Panc1 (cell line): ENCODE measurements around the gene HINT2. TPM values are rescaled to one million over a fixed set of nuclear protein-coding genes. Genes with fewer than 3 reads are reported as not detected.

ENCODE experiments used
- ATAC-seq: fragments of 200-7000 bp; cut with Tn5 transposase; 2 replicates; pipeline ENCODE4 v1.9.1; 2020; ENCODE audit warnings: mild to moderate bottlenecking, moderate library complexity
- BruUV-seq: library from RNA; stranded (reverse); fragments of 400-500 nt; replicated peaks from 2 replicates; lab custom pipeline; 2021; lab: Mats Ljungman, UMichigan
- CTCF ChIA-PET: fragments of 300-600 bp; sonication (Branson Sonifier 250); formaldehyde crosslinking; loops from one replicate; lab custom pipeline; 2022; ENCODE audit warnings: antibody characterized with exemption; lab: Charles Lee
- POLR2A ChIA-PET: fragments of 300-600 bp; sonication (Branson Sonifier 250); formaldehyde crosslinking; loops from one replicate; lab custom pipeline; 2022; ENCODE audit warnings: antibody characterized with exemption; lab: Charles Lee
- DNase-seq: peaks from one replicate; pipeline ENCODE4 v3.0.0-alpha.2; 2010; ENCODE audit warnings: low read depth, low spot score
- H3K27ac ChIP-seq: 2 replicates; pipeline ENCODE4 v1.5.1; 2011; ENCODE audit warnings: mild to moderate bottlenecking, low read length, inconsistent platforms
- H3K27me3 ChIP-seq: fragments of 200-500 bp; sonication (Bioruptor generic); 2 replicates; pipeline ENCODE4 v1.6.0; 2014; ENCODE audit warnings: low read length, inconsistent platforms; ENCODE audit not compliant: control insufficient read depth, insufficient read depth
- H3K36me3 ChIP-seq: fragments of 200-500 bp; sonication (Bioruptor generic); 2 replicates; pipeline ENCODE4 v1.5.1; 2014; ENCODE audit warnings: inconsistent platforms, mild to moderate bottlenecking, low read length, moderate library complexity; ENCODE audit not compliant: control insufficient read depth, insufficient read depth
- H3K4me1 ChIP-seq: 2 replicates; pipeline ENCODE4 v1.5.1; 2011; ENCODE audit warnings: inconsistent platforms, mild to moderate bottlenecking, low read length, moderate library complexity; ENCODE audit not compliant: control insufficient read depth, insufficient read depth
- H3K4me3 ChIP-seq, 2 experiments: 2 replicates each; pipeline ENCODE4 v1.5.1; 2011 to 2012; ENCODE audit warnings: low read depth in 2 of 2, low read length in 2 of 2, mild to moderate bottlenecking in 2 of 2, inconsistent platforms in 1 of 2, moderate library complexity in 1 of 2
- H3K9me3 ChIP-seq: fragments of 200-500 bp; sonication (Bioruptor generic); 2 replicates; pipeline ENCODE4 v1.5.1; 2014; ENCODE audit warnings: low read depth, mild to moderate bottlenecking, inconsistent platforms, low read length, moderate library complexity; ENCODE audit not compliant: control insufficient read depth, insufficient read depth
- POLR2AphosphoS5 ChIP-seq: IDR thresholded peaks from 2 replicates; pipeline ENCODE4 v1.6.1; 2012; ENCODE audit warnings: mild to moderate bottlenecking, low read depth, low read length, moderate library complexity
- SIN3A ChIP-seq: IDR thresholded peaks from 2 replicates; pipeline ENCODE4 v1.6.1; 2012; ENCODE audit warnings: low read depth, mild to moderate bottlenecking, low read length, moderate library complexity, borderline replicate concordance; ENCODE audit not compliant: insufficient read depth
- TCF7L2 ChIP-seq: IDR thresholded peaks from 2 replicates; pipeline ENCODE4 v1.6.1; 2011; ENCODE audit warnings: mild to moderate bottlenecking, low read depth, low read length, inconsistent platforms
- in situ Hi-C: cut with HindIII; loops from 2 replicates; pipeline ENCODE4 v1.10.0; 2016; ENCODE audit warnings: low sequenced_read_pairs, low pct_unique_long_range_greater_than_20kb
- intact Hi-C: fragments of 100-400 bp; cut with micrococcal nuclease; formaldehyde crosslinking; loops from one replicate; pipeline ENCODE4 v1.10.0; 2022; ENCODE audit not compliant: unreplicated experiment
- total RNA-seq: library from RNA; stranded (reverse); gene quantifications from one replicate; pipeline ENCODE4 v1.2.1, GENCODE V29; 2021; ENCODE audit not compliant: unreplicated experiment
- TF ChIP-seq, protein P1 (sequence below): fragments of 450-650 bp; IDR thresholded peaks from 2 replicates; pipeline ENCODE4 v1.5.1; 2017; ENCODE audit warnings: mild to moderate bottlenecking
- TF ChIP-seq, protein P2 (sequence below), 2 experiments: IDR thresholded peaks; 2 replicates each; pipeline ENCODE4 v1.6.1; 2011 to 2012; ENCODE audit warnings: low read depth in 2 of 2, control low read depth in 1 of 2, low read length in 1 of 2, mild to moderate bottlenecking in 1 of 2, moderate library complexity in 1 of 2; ENCODE audit not compliant: insufficient read depth in 1 of 2

The HINT2 gene
- total RNA-seq, 1 experiment from 2014 or later: 75.6 TPM

DNA sequence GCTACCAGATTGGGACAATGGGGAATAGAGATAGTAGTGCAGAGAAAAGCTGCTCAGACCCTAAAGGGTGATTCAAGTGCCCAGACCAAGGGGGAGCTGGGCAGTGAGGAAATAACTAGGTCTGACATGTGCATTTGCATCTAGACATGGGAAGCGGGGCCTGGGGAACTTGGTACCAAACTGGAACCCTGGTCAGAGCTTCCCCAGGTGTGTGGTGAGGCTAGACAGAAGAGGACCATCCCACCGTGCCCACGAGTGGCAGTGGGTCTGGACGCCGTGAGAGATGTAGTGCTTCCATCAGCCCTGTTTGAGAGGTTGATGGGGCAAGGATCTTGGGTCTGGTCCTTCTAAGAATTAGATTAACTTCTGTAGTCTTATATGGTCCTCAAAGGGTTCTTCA, 21.8 kb upstream of the HINT2 start:
- no peak for DNase-seq
- H3K36me3 ChIP-seq: no peaks in the 10 kb centered on the region
- H3K4me3 ChIP-seq: no peak overlapping the region
- no peaks in the 10 kb centered on the region for H3K27me3 ChIP-seq
- ChIA-PET CTCF (no interaction called here), POLR2A (no interaction called here)
- no peaks in the 10 kb centered on the region for H3K4me1 ChIP-seq
- TF ChIP-seq TCF7L2 (no peak), POLR2AphosphoS5 (no peak), SIN3A (no peak)
- TF ChIP-seq, protein P1, sequence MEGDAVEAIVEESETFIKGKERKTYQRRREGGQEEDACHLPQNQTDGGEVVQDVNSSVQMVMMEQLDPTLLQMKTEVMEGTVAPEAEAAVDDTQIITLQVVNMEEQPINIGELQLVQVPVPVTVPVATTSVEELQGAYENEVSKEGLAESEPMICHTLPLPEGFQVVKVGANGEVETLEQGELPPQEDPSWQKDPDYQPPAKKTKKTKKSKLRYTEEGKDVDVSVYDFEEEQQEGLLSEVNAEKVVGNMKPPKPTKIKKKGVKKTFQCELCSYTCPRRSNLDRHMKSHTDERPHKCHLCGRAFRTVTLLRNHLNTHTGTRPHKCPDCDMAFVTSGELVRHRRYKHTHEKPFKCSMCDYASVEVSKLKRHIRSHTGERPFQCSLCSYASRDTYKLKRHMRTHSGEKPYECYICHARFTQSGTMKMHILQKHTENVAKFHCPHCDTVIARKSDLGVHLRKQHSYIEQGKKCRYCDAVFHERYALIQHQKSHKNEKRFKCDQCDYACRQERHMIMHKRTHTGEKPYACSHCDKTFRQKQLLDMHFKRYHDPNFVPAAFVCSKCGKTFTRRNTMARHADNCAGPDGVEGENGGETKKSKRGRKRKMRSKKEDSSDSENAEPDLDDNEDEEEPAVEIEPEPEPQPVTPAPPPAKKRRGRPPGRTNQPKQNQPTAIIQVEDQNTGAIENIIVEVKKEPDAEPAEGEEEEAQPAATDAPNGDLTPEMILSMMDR: no peak
- TF ChIP-seq, protein P2, sequence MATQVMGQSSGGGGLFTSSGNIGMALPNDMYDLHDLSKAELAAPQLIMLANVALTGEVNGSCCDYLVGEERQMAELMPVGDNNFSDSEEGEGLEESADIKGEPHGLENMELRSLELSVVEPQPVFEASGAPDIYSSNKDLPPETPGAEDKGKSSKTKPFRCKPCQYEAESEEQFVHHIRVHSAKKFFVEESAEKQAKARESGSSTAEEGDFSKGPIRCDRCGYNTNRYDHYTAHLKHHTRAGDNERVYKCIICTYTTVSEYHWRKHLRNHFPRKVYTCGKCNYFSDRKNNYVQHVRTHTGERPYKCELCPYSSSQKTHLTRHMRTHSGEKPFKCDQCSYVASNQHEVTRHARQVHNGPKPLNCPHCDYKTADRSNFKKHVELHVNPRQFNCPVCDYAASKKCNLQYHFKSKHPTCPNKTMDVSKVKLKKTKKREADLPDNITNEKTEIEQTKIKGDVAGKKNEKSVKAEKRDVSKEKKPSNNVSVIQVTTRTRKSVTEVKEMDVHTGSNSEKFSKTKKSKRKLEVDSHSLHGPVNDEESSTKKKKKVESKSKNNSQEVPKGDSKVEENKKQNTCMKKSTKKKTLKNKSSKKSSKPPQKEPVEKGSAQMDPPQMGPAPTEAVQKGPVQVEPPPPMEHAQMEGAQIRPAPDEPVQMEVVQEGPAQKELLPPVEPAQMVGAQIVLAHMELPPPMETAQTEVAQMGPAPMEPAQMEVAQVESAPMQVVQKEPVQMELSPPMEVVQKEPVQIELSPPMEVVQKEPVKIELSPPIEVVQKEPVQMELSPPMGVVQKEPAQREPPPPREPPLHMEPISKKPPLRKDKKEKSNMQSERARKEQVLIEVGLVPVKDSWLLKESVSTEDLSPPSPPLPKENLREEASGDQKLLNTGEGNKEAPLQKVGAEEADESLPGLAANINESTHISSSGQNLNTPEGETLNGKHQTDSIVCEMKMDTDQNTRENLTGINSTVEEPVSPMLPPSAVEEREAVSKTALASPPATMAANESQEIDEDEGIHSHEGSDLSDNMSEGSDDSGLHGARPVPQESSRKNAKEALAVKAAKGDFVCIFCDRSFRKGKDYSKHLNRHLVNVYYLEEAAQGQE (IDR thresholded peaks at IDR 0.05; ENCODE audit: insufficient read depth in 1 of 2, low read depth in 2 of 2, low read length in 1 of 2): no peak
- intact Hi-C loops (no loop called here), in situ Hi-C loops (no loop called here)
- H3K9me3 ChIP-seq: no peaks in the 10 kb centered on the region
- no TSS peak for BruUV-seq
- H3K27ac ChIP-seq: no peak overlapping the region
- ATAC-seq: no peak

DNA sequence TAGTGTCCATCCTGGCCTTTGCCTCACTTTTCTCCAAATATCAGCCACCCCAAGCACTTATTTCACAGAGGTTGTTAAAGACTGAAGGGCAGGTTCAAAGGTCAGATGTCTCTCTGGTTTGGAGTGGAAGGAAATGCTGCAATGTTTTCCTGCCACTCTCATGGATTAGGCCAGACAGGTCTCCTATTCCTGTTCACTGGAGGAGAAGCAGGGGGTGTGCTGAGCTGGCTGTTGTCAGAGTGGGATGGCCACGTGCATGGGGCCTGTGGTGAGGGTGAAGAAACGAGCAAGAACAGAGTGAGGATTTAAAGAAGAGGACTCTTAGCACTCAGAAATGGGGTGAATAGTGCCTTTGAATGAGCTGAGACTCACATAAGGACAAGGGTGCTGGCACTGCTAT, 20.9 kb upstream of the HINT2 start:
- Histone ChIP-seq H3K9me3 (no peaks in the 10 kb centered on the region), H3K4me1 (no peaks in the 10 kb centered on the region), H3K4me3 (no peak overlapping the region), H3K27me3 (no peaks in the 10 kb centered on the region), H3K27ac (no peak overlapping the region), H3K36me3 (no peaks in the 10 kb centered on the region)
- ChIA-PET POLR2A (no interaction called here), CTCF (interaction anchor here (0.6 to 0.9 kb wide), 3 partner anchors 32 to 696 kb away, joined by 3 to 4 read pairs (median 3); no protein-coding TSS in a partner anchor)
- no peak for TF ChIP-seq SIN3A
- TF ChIP-seq, protein P1: no peak
- no peak for TF ChIP-seq TCF7L2
- TF ChIP-seq POLR2AphosphoS5: no peak
- TF ChIP-seq, protein P2 (IDR thresholded peaks at IDR 0.05; ENCODE audit: insufficient read depth in 1 of 2, low read depth in 2 of 2, low read length in 1 of 2): no peak
- ATAC-seq (no peak), DNase-seq (no peak)
- no TSS peak for BruUV-seq
- intact Hi-C loops (no loop called here), in situ Hi-C loops (no loop called here)
